HG03196 (cell line): ENCODE results near the gene AMBP.

Experiments used
- ATAC-seq: cut with Tn5 transposase; IDR thresholded peaks from one replicate; pipeline ENCODE4 v1.9.1; 2021; ENCODE audit not compliant: unreplicated experiment

Gene AMBP

GRCh38 chr9:114076237-114077161, 1.6 kb downstream of the AMBP start:
- no peak for ATAC-seq

GRCh38 chr9:114075602-114076001, 2.5 kb downstream of the AMBP start:
- no peak for ATAC-seq

GRCh38 chr9:114072184-114073140, 5.6 kb downstream of the AMBP start:
- no peak for ATAC-seq

GRCh38 chr9:114071197-114071795, 6.8 kb downstream of the AMBP start:
- no peak for ATAC-seq

- ATAC-seq: no peak
These were observed 7.7 kb downstream of the AMBP start for GRCh38 chr9:114070188-114071103.

GRCh38 chr9:114069476-114070187, 8.5 kb downstream of the AMBP start:
- ATAC-seq: no peak

- ATAC-seq: no peak
These were observed 12.8 kb downstream of the AMBP start for GRCh38 chr9:114065304-114065703.

- ATAC-seq: no peak
These were observed 16.1 kb downstream of the AMBP start for GRCh38 chr9:114061830-114062474.

- no peak for ATAC-seq
These were observed 16.8 kb downstream of the AMBP start for GRCh38 chr9:114061292-114061691.

- ATAC-seq: no peak
These were observed 17.4 kb downstream of the AMBP start for GRCh38 chr9:114060711-114061110.

- ATAC-seq: no peak
These were observed 18.0 kb downstream of the AMBP start for GRCh38 chr9:114060070-114060469.

- no peak for ATAC-seq
These were observed 18.9 kb downstream of the AMBP start for GRCh38 chr9:114059047-114059803.

- ATAC-seq: no peak
These were observed 19.4 kb downstream of the AMBP start for GRCh38 chr9:114058688-114059046.

GRCh38 chr9:114057161-114057885, 20.8 kb downstream of the AMBP start:
- ATAC-seq: no peak

GRCh38 chr9:114056527-114056926, 21.6 kb downstream of the AMBP start:
- no peak for ATAC-seq

- no peak for ATAC-seq
These were observed 22.2 kb downstream of the AMBP start for GRCh38 chr9:114055894-114056293.

- no peak for ATAC-seq
These were observed 23.0 kb downstream of the AMBP start for GRCh38 chr9:114055061-114055460.

- no peak for ATAC-seq
These were observed 23.9 kb downstream of the AMBP start for GRCh38 chr9:114054191-114054690.
